ENCODE results near the gene KRTAP9-6. TPM values are rescaled to one million over a fixed set of nuclear protein-coding genes. Genes with fewer than 3 reads are reported as not detected.
"Not testable (repeated sequence)": the region's sequence is repeated elsewhere in the genome, so short reads cannot be mapped to it uniquely, and the experiment has no call there.

KRTAP9-6 gene, protein sequence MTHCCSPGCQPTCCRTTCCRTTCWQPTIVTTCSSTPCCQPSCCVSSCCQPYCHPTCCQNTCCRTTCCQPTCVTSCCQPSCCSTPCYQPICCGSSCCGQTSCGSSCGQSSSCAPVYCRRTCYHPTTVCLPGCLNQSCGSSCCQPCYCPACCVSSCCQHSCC
- not detected in 2 replicates for total RNA-seq (2014; rRNA removed; shearing (Covaris generic); ENCODE audit: low replicate concordance)

DNA sequence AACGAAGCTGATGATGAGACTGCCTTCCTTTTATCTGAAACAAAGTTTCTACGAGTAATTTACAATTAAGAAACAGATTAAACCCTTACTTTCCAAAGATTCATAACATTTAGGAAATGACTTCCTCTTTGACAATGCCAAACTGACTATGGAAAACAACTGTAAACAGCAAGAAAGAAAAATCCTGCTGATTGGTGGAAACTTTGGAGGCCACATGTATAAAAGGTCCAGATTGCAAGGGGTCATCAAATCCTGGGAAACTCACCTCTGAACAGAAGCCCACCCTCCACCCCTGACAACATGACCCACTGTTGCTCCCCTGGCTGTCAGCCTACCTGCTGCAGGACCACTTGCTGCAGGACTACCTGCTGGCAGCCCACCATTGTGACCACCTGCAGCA lies at the start of gene KRTAP9-6:
KRTAP9-6 (plus strand) TSS at position 301 of the 400 bp plus-strand sequence; CDS start at position 301, 0 bp downstream.
- no peaks in the 10 kb centered on the region for H3K36me3 ChIP-seq
- no peaks in the 10 kb centered on the region for H3K27me3 ChIP-seq
- no peaks in the 10 kb centered on the region for H3K9me3 ChIP-seq
- H3K4me3 ChIP-seq: no peak within 1 kb of the TSS
- no peak for DNase-seq

GRCh38 chr17:41215681-41216080 lies 49.5 kb upstream of the KRTAP9-6 start:
- Histone ChIP-seq H3K36me3 (no peaks in the 10 kb centered on the region), H3K9me3 (peaks cover 6% of the 10 kb centered on the region; the same call in 1 of the 2 replicates), H3K4me3 (no peak overlapping the region), H3K27me3 (no peaks in the 10 kb centered on the region)
- DNase-seq: no peak

- H3K36me3 ChIP-seq: no peaks in the 10 kb centered on the region
- H3K4me3 ChIP-seq: no peak overlapping the region
- no peak for DNase-seq
- no peaks in the 10 kb centered on the region for H3K27me3 ChIP-seq
- peaks cover 3% of the 10 kb centered on the region; the same call in 1 of the 2 replicates for H3K9me3 ChIP-seq
Measured at GRCh38 chr17:41223821-41224220, 41.4 kb upstream of the KRTAP9-6 start.

- H3K36me3 ChIP-seq: no peaks in the 10 kb centered on the region
- H3K4me3 ChIP-seq: no peak overlapping the region
- H3K27me3 ChIP-seq: no peaks in the 10 kb centered on the region
- no peak for DNase-seq
- no peaks in the 10 kb centered on the region; the same call in 1 of the 2 replicates for H3K9me3 ChIP-seq
Measured at GRCh38 chr17:41226051-41226450, 39.1 kb upstream of the KRTAP9-6 start.

DNA sequence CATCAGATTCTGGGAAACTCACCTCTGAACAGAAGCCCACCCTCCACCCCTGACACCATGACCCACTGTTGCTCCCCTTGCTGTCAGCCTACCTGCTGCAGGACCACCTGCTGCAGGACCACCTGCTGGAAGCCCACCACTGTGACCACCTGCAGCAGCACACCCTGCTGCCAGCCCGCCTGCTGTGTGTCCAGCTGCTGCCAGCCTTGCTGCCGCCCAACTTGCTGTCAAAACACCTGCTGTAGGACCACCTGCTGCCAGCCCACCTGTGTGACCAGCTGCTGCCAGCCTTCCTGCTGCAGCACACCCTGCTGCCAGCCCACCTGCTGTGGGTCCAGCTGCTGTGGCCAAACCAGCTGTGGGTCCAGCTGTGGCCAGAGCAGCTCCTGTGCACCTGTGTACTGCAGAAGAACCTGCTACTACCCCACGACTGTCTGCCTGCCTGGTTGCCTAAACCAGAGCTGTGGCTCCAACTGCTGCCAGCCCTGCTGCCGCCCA lies 38.5 kb upstream of the KRTAP9-6 start, which contains the start of gene KRTAP9-2:
KRTAP9-2 (plus strand) TSS at position 51 of the 498 bp plus-strand sequence; CDS start at position 58, 7 bp downstream.
- DNase-seq, H3K9me3 ChIP-seq, H3K36me3 ChIP-seq, H3K27me3 ChIP-seq, H3K4me3 ChIP-seq: not testable (repeated sequence)

DNA sequence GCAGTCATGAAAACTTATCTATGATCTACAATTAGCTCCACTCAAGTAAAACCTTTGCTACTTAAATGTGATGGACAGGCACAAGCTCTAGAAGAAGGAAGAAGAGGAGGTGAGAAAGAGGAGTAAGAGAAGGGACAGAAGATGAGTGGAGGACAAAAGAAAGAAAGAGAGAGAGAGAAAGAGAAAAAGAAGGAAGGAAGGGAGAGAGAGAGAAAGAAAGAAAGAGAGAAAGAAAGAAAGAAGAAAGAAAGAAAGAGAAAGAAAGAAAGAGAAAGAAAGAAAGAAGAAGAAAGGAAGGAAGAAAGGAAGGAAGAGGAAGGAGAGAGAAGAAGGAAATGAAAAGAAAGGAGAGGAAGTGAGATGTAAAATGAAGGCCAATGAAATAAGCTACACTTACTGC lies 35.1 kb upstream of the KRTAP9-6 start:
- H3K4me3 ChIP-seq: no peak overlapping the region
- no peak for DNase-seq
- no peaks in the 10 kb centered on the region; the same call in 1 of the 2 replicates for H3K9me3 ChIP-seq
- H3K36me3 ChIP-seq: no peaks in the 10 kb centered on the region
- H3K27me3 ChIP-seq: no peaks in the 10 kb centered on the region

DNA sequence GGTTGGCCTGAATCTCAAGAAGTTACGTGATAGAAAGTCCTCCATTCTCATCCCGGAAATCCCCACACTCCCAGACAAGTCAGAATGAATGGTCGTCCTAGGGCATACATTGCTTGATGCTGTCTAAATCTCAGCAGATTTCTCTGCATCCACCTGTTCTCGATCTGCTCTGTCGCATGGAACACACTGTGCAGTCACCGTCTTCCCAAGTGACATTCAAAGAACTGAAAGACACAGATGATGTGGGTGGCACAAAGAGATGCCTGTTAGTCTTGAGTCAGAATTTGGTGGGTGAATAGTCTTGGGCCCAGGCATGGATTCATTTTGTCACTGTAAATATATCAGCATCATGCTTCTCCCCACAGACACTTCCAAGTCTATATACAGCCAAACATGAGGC lies 33.4 kb upstream of the KRTAP9-6 start:
- H3K36me3 ChIP-seq: no peaks in the 10 kb centered on the region
- no peaks in the 10 kb centered on the region for H3K9me3 ChIP-seq
- H3K27me3 ChIP-seq: no peaks in the 10 kb centered on the region
- no peak overlapping the region for H3K4me3 ChIP-seq
- no peak for DNase-seq

GRCh38 chr17:41232399-41233105 lies 32.6 kb upstream of the KRTAP9-6 start, which contains the start of gene KRTAP9-3:
TSS of gene KRTAP9-3 (plus strand) at chr17:41232449. CDS start at chr17:41232502, 53 bp downstream.
- DNase-seq: not testable (repeated sequence)

GRCh38 chr17:41237116-41237515 lies 28.1 kb upstream of the KRTAP9-6 start:
- H3K9me3 ChIP-seq, H3K36me3 ChIP-seq, H3K4me3 ChIP-seq, DNase-seq, H3K27me3 ChIP-seq: not testable (repeated sequence)

More at GRCh38 chr17:41232399-41233105, 32.6 kb upstream of the KRTAP9-6 start, which contains the start of gene KRTAP9-3:
- not testable (repeated sequence) for H3K36me3 ChIP-seq, H3K9me3 ChIP-seq, H3K27me3 ChIP-seq, H3K4me3 ChIP-seq

DNA sequence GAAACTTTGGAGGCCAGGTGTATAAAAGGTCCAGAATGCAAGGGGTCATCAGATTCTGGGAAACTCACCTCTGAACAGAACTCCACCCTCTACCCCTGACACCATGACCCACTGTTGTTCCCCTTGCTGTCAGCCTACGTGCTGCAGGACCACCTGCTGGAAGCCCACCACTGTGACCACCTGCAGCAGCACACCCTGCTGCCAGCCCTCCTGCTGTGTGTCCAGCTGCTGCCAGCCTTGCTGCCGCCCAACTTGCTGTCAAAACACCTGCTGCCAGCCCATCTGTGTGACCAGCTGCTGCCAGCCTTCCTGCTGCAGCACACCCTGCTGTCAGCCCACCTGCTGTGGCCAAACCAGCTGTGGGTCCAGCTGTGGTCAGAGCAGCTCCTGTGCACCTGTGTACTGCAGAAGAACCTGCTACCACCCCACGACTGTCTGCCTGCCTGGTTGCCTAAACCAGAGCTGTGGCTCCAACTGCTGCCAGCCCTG lies 27.2 kb upstream of the KRTAP9-6 start, which contains the start of gene KRTAP9-8:
KRTAP9-8 (plus strand) TSS at position 51 of the 489 bp plus-strand sequence; CDS start at position 104, 53 bp downstream.
- H3K36me3 ChIP-seq, H3K4me3 ChIP-seq, DNase-seq, H3K27me3 ChIP-seq, H3K9me3 ChIP-seq: not testable (repeated sequence)

GRCh38 chr17:41246995-41247787 lies 18.0 kb upstream of the KRTAP9-6 start:
- not testable (repeated sequence) for DNase-seq, H3K9me3 ChIP-seq, H3K4me3 ChIP-seq, H3K27me3 ChIP-seq, H3K36me3 ChIP-seq

GRCh38 chr17:41249637-41250240 lies 15.4 kb upstream of the KRTAP9-6 start, which contains the start of gene KRTAP9-4:
TSS of gene KRTAP9-4 (plus strand) at chr17:41249687. CDS start at chr17:41249721, 34 bp downstream.
- H3K27me3 ChIP-seq, H3K36me3 ChIP-seq, H3K4me3 ChIP-seq, H3K9me3 ChIP-seq, DNase-seq: not testable (repeated sequence)

DNA sequence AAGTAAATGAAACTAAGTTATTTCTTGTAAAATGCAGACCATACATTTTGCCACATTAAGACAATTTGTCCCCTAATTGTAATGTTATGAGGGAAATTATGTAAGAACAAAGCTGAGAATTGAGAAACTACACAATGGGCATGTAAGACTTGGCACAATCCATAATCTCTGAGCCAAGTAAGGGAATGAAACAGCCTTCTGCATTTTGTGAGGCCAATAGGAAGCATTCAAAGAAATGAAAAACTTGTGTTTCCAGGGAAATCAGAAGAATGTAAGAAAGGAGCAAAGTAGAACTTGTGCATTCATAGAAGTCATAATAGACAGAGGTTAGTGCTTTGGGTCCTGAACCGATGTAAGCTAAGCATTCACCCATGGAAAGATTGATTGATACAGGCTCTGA lies 13.9 kb upstream of the KRTAP9-6 start:
- Histone ChIP-seq H3K36me3 (no peaks in the 10 kb centered on the region), H3K4me3 (no peak overlapping the region), H3K9me3 (no peaks in the 10 kb centered on the region), H3K27me3 (no peaks in the 10 kb centered on the region)
- DNase-seq: no peak

DNA sequence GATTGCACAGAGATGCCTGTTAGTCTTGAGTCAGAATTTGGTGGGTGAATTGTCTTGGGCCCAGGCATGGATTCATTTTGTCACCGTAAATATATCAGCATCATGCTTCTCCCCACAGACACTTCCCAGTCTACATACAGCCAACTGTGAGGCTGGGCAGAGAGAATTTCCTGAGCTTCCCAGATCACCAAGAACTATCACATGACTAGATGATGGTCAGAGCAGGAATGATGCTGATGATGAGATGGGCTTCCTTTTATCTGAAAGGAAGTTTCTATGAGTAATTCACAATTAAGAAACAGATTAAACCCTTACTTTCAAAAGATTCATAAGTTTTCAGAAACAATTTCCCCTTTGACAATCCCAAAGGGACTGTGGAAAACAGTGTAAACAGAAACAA lies 10.3 kb upstream of the KRTAP9-6 start:
- no peaks in the 10 kb centered on the region for H3K27me3 ChIP-seq
- H3K9me3 ChIP-seq: no peaks in the 10 kb centered on the region
- no peak overlapping the region for H3K4me3 ChIP-seq
- H3K36me3 ChIP-seq: no peaks in the 10 kb centered on the region
- no peak for DNase-seq

DNA sequence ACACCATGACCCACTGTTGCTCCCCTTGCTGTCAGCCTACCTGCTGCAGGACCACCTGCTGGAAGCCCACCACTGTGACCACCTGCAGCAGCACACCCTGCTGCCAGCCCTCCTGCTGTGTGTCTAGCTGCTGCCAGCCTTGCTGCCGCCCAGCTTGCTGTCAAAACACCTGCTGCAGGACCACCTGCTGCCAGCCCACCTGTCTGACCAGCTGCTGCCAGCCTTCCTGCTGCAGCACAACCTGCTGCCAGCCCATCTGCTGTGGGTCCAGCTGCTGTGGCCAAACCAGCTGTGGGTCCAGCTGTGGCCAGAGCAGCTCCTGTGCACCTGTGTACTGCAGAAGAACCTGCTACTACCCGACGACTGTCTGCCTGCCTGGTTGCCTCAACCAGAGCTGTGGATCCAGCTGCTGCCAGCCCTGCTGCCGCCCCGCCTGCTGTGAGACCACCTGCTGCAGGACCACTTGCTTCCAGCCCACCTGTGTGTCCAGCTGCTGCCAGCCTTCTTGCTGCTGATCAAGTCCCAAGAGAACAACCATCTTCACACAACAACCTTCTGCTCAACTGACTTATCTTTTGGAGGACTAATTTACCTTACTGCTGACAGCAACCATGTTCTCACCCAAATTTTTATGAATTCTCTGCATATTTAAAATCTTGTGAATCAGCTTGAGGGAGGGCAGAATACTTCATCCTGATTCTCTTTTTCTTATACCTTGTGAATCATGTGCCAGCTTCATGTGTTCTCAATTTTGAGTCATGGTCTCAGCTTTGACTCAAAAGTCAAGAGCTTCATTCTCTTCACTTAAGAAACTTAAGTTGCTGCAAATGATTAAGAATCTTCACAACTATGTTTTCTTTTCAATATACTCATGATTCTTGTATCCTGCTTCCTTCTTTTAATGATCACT lies 9.5 kb upstream of the KRTAP9-6 start, which contains the start of gene KRTAP9-9:
KRTAP9-9 (plus strand) TSS at position 4 of the 910 bp plus-strand sequence.
- not testable (repeated sequence) for DNase-seq, H3K27me3 ChIP-seq

More for the DNA sequence above, 9.5 kb upstream of the KRTAP9-6 start, which contains the start of gene KRTAP9-9:
- H3K4me3 ChIP-seq, H3K36me3 ChIP-seq, H3K9me3 ChIP-seq: not testable (repeated sequence)

Measured in MG63 (cell line).